SK-N-DZ (cell line): Measurements from ENCODE around the gene PDPR.
"Not testable (repeated sequence)": the region's sequence is repeated elsewhere in the genome, so short reads cannot be mapped to it uniquely, and the experiment has no call there.

Experiments used
- DNase-seq: peaks from one replicate; pipeline ENCODE4 v3.0.0-alpha.2; 2015; ENCODE audit warnings: low spot score

The PDPR gene

GRCh38 chr16:70160821-70161220, 46.7 kb downstream of the PDPR start:
- no peak for DNase-seq

GRCh38 chr16:70161350-70161749, 47.2 kb downstream of the PDPR start:
- DNase-seq = no peak

- no peak for DNase-seq
Measured at GRCh38 chr16:70162041-70162451, 47.9 kb downstream of the PDPR start.

- DNase-seq = no peak
Measured at GRCh38 chr16:70163596-70163995, 49.5 kb downstream of the PDPR start.

GRCh38 chr16:70166688-70167087, 52.6 kb downstream of the PDPR start:
- DNase-seq = not testable (repeated sequence)

GRCh38 chr16:70173212-70173837, 59.2 kb downstream of the PDPR start, which contains the start of gene CLEC18C:
Gene CLEC18C, plus strand, starts transcription at chr16:70173787. Its CDS starts 492 bp downstream, at chr16:70174279.
- DNase-seq = not testable (repeated sequence)

GRCh38 chr16:70173916-70174315, 59.8 kb downstream of the PDPR start:
- DNase-seq = not testable (repeated sequence)

- DNase-seq = not testable (repeated sequence)
Measured at GRCh38 chr16:70174387-70174932, 60.3 kb downstream of the PDPR start.

- DNase-seq = not testable (repeated sequence)
Measured at GRCh38 chr16:70187858-70188607, 73.9 kb downstream of the PDPR start.

GRCh38 chr16:70188608-70188915, 74.4 kb downstream of the PDPR start:
- not testable (repeated sequence) for DNase-seq

- DNase-seq = not testable (repeated sequence)
Measured at GRCh38 chr16:70190574-70190973, 76.4 kb downstream of the PDPR start.

GRCh38 chr16:70196683-70197300, 82.7 kb downstream of the PDPR start:
- DNase-seq = not testable (repeated sequence)

- DNase-seq = not testable (repeated sequence)
Measured at GRCh38 chr16:70197611-70198010, 83.5 kb downstream of the PDPR start.

- DNase-seq = not testable (repeated sequence)
Measured at GRCh38 chr16:70198230-70198629, 84.1 kb downstream of the PDPR start.

- DNase-seq = not testable (repeated sequence)
Measured at GRCh38 chr16:70198666-70199065, 84.5 kb downstream of the PDPR start.

GRCh38 chr16:70199170-70199569, 85.0 kb downstream of the PDPR start:
- DNase-seq = not testable (repeated sequence)

- not testable (repeated sequence) for DNase-seq
Measured at GRCh38 chr16:70200063-70200462, 85.9 kb downstream of the PDPR start.

GRCh38 chr16:70203508-70203907, 89.4 kb downstream of the PDPR start:
- not testable (repeated sequence) for DNase-seq

GRCh38 chr16:70204010-70204409, 89.9 kb downstream of the PDPR start:
- DNase-seq = not testable (repeated sequence)

GRCh38 chr16:70204668-70205405, 90.7 kb downstream of the PDPR start:
- not testable (repeated sequence) for DNase-seq

GRCh38 chr16:70206382-70206781, 92.2 kb downstream of the PDPR start:
- not testable (repeated sequence) for DNase-seq
